Activated CD4-positive, CD25-positive, alpha-beta regulatory T cell treated with anti-CD3 and anti-CD28 coated beads, Interleukin-2, amount 50 U/mL, for 16 hours (primary cell): ENCODE results near the gene CIRBP.
"Not testable (repeated sequence)": the region's sequence is repeated elsewhere in the genome, so short reads cannot be mapped to it uniquely, and the experiment has no call there.

ENCODE experiments used
- DNase-seq: peaks from one replicate; pipeline ENCODE4 v3.0.0-alpha.2; 2020; ENCODE audit warnings: low read depth, low spot score

CIRBP gene

DNA sequence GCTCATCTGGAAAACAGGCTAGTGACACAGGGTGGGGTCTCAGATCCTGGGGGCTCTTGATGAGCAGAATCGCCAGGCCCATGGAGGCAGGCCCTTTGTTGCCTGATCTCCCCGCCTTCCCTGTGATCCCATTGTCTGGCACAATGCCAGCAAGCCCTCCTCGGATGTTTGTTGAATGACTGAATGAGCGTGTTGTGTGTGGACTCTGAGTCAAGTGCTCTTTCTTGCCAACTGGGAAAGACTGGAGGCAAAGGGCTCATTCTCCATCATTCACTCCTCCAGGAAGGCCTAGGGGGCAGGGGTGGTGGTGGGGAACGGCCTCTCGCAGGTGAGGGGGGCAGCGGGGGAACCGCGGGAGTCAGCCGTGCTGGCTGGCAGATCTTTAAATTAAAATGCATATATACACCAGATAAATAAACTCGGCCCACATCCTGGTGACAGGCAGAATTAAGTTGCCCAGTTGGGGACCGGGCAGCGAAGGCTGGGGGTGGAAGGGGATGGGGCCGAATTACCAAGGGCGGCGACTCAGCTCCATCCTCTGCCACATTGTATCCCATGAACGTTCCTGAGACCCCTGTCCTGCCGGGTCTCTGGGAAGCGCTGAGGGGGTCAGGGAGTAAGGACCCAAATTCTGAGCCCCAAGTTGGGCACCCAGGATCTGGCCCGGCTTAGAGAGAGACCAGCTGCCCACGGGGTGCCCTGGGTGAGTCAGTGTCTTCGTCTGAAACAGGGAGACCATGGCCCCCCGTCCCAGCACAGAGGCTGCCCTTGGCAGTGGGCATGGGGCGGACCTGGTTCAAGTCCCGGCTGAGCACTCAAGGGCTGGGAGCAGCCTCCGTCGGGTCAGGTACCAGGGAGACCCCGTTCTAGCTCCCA is 41.1 kb downstream of the CIRBP start:
- no peak for DNase-seq

DNA sequence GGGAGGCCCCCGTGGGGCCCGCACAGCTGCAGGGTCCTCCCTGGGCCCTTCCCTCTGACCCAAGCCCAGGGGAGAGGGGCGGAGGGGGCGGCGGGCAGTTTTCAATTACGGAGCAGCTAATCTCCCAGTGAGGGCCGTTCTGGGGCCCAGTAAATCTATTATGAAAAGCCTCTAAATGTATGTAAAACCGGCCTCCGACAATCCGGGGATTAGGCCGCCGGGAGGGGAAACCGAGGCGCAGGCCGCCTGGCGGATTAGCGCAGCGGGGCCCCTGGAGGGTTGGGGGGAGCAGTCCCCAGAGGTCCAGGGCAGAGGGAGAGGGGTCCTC is 41.7 kb downstream of the CIRBP start:
- DNase-seq, result no peak

DNA sequence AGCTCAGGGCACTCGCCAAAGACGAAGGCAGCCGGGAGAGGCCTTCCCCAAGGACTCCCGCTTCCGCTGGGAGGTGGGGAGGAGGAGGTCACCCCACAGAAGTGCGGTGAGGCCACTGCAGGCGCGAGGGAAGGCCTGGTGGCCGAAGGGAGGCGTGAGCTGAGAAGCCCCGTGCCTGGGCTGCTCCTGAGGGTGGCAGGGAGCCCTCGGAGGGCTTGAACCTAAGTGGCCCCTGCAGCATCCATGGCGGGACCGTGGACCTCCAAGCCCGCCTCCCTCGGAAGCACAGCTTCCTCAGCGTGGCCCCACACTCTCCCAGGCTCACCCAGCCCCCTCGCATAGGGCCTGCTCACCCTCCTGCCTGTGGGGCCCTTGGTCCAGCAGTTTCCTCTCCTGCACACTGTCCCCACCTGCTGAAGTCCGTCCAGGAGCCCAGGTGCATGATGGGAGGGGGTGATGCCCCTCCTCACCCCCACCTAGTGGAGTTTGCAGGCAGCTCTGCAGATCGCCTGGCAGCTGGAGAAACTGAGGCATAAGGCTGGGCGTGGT is 42.5 kb downstream of the CIRBP start:
- no peak for DNase-seq

DNA sequence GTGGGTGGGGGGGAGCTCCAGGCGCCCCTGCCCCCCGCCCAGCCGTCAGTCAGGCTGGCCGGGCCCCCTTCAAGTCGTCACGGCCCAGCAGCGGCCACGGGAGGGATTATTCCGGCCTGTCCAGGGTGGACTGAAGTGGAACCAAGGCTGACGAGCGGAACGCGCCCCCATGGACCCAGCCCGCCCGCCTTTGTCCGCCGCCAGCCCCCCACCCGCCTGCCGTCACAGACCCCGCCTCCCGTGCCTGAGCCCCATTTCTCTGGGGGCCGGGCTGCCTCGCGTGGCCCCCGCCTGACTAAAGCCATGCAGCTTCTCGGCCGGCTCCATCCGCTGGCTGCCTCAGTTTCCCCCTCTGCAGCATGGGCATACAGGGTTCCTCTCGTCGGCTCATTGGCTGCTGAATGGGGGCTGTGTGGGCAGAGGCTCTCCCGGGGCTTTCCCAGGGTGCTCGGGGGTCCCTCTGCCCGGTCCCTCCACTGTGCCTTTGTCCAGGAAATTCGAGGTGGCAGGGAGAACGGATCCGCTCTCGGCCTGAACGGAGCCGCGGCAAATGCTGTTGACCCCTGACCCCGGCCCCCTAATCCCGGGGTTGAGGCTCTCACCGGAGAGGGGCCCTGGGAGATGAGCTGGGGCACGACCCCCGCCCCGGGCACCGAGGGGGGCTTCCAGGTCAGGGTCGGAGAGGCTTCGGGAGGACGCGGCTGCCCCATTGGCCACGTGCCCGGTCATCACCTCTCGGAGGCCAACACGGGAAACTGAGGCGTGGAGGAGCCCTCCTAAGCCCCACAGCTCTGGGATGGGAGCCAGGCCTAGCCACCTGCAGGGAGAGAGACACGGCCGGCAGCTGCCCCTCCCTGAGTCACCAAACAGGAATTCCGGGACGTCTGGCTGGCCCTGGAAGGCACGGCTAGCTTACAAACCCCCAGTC is 43.9 kb downstream of the CIRBP start:
- DNase-seq, result no peak

DNA sequence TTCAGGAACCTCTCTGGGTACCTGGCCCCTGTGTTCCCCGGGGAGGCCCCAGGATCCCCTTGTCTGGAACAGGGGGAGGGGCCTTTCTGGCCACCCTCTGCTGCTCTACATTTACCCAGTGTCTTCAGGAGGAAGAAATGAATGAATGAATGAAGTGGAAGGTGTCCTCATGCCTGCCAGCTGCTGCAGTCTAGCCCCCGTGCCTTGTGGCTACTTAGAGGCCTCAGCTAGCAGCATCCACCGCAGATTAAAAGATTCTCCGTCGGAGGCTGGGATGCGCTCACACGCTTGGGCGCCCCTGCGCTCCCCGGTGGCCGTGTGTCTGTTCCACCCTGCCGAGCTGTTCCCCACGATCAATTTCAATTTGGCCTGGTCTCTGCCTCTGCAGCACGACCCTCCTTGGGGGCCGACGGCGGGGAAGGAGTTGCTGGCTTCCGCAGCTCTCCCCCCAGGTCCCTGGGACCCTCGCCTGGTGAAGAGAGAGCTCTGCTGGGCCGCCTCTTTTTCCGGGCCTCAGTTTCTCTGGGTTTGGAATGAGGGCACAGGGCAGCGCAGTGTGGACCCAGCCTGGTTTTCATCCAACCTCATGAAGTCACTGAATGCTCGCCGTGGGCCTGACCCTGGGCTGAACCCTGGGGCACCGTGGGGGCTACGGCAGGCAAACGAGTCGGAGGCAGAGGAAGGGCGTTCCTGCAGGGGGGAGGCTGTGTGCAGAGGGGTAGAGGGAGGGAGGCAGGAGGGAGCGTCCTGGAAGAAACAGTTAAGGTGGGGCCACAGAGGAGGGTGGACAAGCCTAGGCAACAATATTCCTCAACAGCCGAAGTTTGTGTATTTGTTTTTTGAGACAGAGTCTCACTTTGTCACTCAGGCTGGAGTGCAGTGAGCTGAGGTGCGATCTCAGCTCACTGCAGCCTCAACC is 44.8 kb downstream of the CIRBP start:
- no peak for DNase-seq

DNA sequence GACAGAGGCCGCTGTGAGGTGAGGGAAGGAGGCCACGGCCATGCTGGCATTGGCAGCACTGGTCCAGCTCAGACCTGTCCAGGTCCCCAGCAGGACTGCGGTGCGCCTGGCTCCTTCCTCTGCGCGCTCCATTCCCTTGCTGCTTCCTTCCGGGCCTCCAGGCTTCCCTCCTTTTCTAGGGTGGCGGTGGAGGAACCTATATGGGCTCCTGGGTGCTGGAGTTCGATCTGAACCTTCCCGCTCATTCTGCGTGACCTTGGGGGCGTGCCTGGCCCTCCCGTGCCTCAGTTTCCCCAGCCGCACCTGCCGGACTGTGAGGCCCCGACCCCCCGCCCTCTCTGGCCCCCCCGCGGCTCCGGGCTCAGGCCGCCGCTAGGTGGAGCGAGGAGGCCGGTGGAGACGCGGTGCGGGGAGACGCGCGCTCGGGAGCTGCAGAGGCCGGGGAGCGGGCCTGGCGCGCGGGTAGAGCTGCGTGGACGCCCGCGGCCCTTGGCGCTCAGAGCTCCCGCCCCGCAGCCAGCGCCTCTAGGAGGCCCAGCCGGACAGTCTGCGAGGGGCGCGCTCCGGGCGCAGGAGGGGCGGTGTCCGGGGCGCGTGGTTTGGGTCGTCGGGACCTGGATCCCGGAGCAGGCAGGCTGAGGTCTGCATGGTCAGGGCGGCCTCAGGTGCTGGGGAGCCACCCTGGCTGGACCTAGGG is 46.5 kb downstream of the CIRBP start:
- DNase-seq, result no peak

DNA sequence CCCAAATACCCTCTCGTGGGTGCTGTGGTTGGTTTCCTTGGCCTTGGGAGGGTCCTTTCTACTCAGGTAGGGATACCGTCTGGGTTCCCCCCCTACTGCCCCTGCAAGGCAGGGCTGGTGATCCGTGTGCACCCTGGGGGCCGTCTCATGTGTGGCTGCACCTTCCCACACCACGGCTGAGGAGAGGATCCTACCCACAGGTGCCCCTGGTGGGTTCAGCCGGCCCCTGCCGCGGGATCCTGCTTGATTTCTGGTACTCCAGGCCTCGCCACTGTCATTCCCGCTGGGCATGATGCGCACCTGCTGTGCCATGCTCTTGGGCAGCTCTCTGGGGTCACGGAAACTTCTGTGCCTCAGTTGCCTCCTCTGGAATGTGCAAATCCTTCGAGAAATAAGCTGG is 47.3 kb downstream of the CIRBP start:
- DNase-seq, result no peak

DNA sequence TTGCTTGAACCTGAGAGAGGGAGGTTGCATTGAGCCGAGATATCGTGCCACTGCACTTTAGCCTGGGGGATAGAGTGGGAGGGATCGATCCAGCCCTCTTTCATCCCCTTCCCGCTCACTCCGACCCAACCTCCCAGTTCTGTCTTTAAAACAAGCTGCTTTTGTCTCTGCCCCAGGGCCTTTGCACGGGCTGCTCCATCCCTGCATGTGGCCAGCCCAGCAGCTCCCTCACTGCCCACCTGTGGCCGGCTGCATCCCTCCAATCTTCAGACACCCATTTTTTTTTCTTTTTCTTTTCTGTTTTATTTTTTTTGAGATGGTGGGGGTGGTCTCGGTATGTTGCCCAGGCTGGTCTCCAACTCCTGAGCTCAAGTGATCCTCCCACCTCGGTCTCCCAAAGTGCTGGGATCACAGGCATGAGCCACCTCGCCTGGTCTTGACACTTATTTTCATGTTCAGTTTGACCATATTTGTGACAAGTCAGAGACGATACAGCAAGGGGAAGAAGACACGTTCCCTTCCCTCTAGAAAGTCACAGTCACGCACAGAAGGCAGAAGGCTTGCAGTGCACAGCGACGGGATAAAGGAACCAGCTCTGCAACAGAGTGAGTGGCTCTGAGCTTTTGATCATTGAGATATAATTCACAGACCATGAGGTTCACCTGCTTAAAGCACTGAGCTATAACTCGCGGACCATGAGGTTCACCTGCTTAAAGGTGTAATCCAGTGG is 48.3 kb downstream of the CIRBP start:
- no peak for DNase-seq

DNA sequence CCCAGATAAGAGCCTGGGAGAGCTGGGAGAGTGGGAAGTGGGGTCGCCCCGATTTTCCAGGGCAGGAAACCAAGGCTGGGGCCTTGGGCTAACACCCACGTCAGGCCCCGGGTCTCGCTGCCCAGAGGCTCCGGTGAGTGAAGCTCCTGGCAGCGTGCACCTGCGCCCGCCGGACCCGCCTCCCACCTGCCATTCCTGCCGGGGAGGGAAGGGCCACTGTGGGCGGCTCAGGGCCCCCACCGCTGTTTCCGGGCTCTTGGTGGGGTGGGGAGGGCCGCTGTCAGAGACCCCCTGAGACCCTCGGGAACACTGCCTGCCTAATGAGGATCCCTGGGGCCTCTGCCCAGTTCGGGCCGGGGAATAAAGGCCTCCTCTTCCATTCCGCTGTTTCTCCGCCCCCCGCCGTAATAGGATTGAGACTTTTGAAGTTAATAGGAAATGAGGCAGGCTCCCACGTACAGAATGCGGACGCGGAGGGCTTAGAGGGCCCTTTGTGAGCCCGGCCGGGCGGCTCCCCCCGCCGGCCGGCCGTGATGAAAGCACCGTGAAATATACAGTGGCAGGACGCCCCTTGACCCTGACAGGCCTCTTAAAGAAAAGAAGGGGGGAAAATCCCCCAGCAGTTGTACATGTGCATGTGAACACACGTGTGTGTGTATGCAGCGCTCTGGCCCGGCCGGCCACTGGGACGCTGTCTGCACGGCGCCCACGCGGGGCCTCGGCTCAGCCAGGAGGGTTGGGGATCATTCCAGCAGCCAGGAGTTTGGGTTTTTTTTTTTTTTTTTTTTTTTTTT is 49.7 kb downstream of the CIRBP start:
- no peak for DNase-seq

DNA sequence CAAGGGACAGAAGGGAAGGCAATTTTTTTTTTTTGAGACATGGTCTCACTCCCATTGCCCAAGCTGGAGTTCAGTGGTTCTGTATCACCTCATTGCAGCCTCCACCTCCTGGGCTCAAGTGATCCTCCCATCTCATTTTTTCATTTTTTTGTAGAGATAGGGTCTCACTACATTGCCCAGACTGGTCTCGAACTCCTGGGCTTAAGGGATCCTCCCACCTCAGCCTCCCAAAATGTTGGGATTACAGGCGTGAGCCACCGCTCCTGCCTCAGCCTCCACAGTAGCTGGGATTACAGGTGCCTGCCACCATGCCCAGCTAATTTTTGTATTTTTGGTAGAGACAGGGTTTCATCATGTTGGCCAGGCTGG is 51.1 kb downstream of the CIRBP start:
- not testable (repeated sequence) for DNase-seq

DNA sequence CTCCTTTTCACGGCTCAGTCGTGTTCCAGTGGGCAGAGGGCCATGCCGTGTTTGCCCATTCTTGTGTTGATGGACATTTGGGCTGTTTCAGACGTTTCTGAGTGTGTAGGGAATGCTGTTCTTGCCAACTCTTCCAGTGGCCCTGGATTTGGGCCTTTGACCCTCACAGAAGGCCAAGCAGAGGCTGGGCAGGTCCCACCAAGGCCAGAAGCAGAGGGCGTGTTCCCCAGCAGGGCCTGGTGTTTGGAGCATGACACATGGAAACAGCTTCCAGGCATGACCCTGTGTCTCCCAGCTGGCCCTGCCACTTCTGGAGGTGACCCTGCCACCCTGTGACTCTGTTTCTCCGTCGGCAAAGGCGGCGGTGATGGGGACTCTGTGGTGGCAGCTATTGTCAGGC is 52.4 kb downstream of the CIRBP start:
- no peak for DNase-seq

DNA sequence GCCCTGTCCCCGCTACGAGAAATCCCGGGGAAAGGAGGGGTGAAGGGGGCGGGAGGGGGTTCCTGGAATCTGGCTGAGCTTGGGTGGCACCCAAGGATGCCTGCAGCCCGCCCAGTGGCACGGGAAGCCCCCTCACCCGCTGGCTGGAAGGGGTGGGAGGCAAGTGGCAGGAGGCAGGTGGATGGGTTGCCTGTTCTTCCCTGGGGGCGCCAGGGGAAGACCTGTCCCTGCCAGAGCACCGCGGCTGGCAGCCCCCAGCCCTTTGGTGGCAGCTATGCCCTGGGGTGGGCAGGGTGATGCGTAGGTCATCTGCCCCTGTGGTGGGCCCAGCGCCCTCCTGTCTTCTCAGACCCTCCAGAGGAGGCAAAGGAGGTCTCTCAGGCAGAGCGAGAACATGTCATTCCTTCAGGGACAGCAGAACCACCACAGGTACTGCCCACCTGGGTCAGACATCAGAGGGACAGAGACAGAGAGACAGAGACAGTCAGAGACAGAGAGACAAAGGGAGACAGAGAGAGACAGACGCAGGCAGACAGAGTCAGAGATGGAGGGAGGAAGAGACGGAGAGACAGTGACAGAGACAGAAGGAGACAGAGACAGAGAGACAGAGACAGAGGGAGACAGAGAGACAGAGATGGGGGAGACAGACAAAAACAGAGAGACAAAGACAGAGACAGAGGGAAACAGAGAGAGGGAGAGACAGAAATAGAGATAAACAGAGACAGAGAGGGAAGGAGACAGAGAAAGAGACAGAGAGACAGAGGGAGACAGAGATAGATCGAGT is 53.3 kb downstream of the CIRBP start:
- DNase-seq, result no peak

DNA sequence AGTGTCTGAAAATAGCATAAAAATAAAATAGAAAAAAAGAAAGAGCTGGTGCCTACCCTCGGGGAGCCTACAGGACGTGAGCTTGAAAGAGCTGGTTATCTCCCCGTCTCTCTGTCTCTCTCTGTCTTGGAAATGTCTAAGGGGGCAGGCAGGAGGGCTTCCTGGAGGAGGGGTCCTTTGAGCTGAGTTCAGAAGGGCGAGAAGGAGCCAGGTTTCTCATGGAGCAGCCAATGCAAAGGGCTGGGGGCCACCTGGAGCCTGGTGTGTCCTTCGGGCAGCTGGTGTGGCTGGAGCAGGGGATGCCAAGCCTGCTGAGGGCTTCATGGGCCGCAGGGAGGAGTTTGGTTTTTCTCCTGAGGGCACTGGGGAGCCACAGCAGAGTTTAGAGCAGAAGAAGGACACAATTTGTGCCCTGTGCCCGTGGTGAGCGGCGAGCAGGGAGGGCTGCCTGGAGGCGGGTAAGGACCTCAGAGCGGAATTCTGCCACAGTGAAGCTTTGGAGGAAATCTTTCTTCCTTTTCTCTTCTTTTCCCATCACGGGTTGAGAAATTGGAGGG is 55.2 kb downstream of the CIRBP start:
- no peak for DNase-seq
